ENCODE data around the gene ACP6.

ACP6 gene

DNA sequence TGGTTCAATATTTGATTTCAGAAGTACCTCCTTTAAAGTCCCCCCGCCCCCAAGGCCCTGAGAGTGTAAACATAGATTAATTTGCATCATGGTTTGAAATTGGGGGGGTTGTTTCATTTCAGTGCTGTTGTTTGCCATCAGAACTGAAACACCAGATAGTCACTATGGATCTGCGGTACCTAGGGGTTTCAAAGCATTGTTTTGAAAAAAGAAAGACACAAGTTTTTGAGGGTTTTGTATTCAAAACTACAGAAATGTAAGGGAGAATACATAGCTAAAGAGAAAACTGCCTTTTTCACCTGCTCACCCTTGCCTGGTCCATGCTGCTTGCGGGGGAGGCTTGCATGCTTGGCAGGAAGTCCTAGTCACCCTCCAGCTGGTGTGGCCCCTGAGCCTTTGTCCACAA, 59.3 kb downstream of the ACP6 start:
- no peaks in the 10 kb centered on the region for H3K27me3 ChIP-seq (replicated peaks; ENCODE audit: control insufficient read depth, insufficient read depth, low read length)
- no peak for DNase-seq (ENCODE audit: extremely low read depth, insufficient read length)
- peaks cover 6% of the 10 kb centered on the region for H3K36me3 ChIP-seq (ENCODE audit: control insufficient read depth, insufficient read depth, low read length)
- no peak overlapping the region for H3K4me3 ChIP-seq (replicated peaks; ENCODE audit: low read depth, low read length)
- TF ChIP-seq, protein P1, sequence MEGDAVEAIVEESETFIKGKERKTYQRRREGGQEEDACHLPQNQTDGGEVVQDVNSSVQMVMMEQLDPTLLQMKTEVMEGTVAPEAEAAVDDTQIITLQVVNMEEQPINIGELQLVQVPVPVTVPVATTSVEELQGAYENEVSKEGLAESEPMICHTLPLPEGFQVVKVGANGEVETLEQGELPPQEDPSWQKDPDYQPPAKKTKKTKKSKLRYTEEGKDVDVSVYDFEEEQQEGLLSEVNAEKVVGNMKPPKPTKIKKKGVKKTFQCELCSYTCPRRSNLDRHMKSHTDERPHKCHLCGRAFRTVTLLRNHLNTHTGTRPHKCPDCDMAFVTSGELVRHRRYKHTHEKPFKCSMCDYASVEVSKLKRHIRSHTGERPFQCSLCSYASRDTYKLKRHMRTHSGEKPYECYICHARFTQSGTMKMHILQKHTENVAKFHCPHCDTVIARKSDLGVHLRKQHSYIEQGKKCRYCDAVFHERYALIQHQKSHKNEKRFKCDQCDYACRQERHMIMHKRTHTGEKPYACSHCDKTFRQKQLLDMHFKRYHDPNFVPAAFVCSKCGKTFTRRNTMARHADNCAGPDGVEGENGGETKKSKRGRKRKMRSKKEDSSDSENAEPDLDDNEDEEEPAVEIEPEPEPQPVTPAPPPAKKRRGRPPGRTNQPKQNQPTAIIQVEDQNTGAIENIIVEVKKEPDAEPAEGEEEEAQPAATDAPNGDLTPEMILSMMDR (IDR thresholded peaks at IDR 0.05; ENCODE audit: insufficient read depth, low read length, poor library complexity, severe bottlenecking), result no peak

- Histone ChIP-seq H3K4me3 (replicated peaks; ENCODE audit: low read depth, low read length) (no peak overlapping the region), H3K36me3 (ENCODE audit: control insufficient read depth, insufficient read depth, low read length) (peaks cover 4% of the 10 kb centered on the region), H3K27me3 (replicated peaks; ENCODE audit: control insufficient read depth, insufficient read depth, low read length) (no peaks in the 10 kb centered on the region)
- DNase-seq (ENCODE audit: extremely low read depth, insufficient read length), result no peak
- TF ChIP-seq, protein P1 (IDR thresholded peaks at IDR 0.05; ENCODE audit: insufficient read depth, low read length, poor library complexity, severe bottlenecking), result no peak
Measured at GRCh38 chr1:147609358-147609757, 61.0 kb downstream of the ACP6 start.

- DNase-seq (ENCODE audit: extremely low read depth, insufficient read length), result no peak
- H3K4me3 ChIP-seq (replicated peaks; ENCODE audit: low read depth, low read length), result no peak overlapping the region
- peaks cover 3% of the 10 kb centered on the region for H3K36me3 ChIP-seq (ENCODE audit: control insufficient read depth, insufficient read depth, low read length)
- no peaks in the 10 kb centered on the region for H3K27me3 ChIP-seq (replicated peaks; ENCODE audit: control insufficient read depth, insufficient read depth, low read length)
- TF ChIP-seq, protein P1 (IDR thresholded peaks at IDR 0.05; ENCODE audit: insufficient read depth, low read length, poor library complexity, severe bottlenecking), result no peak
Measured at GRCh38 chr1:147608596-147608995, 61.7 kb downstream of the ACP6 start.

DNA sequence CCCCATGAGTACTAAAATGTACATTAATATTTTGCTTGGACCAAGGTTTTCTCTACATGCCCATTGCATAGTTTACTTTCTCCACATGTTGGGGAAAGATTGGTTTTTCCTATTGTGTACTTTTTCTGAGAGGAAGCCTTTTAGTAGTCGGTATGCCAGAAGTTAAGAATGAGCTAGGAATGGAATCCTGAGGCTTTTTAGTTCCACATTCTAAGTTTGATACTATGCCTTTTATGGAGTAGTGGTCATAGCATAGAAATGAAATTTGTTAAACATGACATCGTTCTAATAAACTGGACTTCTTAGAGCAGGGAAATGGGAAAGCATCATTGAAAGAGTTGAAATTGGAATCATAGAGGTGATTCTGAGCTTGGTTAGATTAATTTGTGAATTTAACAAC, 64.7 kb downstream of the ACP6 start:
- Histone ChIP-seq H3K4me3 (replicated peaks; ENCODE audit: low read depth, low read length) (no peak overlapping the region), H3K36me3 (ENCODE audit: control insufficient read depth, insufficient read depth, low read length) (no peaks in the 10 kb centered on the region), H3K27me3 (replicated peaks; ENCODE audit: control insufficient read depth, insufficient read depth, low read length) (no peaks in the 10 kb centered on the region)
- no peak for DNase-seq (ENCODE audit: extremely low read depth, insufficient read length)
- TF ChIP-seq, protein P1 (IDR thresholded peaks at IDR 0.05; ENCODE audit: insufficient read depth, low read length, poor library complexity, severe bottlenecking), result no peak

DNA sequence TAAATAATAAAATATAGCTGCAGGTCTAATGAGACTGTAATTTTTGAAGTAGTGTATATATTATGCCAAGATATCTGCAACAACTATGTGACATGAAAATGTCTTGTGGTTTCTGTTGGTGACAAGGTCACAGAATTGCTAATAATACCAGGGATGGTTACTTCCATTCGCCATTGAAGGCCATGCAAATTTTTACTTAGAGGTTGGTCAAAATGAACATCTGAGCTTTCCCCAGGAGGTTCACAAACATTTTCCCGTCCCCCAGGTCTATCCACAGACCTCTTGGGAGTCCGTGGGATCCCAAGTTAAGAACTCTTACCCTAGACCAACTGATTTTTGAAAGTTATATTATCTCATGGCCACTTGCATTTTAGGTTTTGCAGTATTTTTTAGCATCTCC, 66.3 kb downstream of the ACP6 start:
- H3K4me3 ChIP-seq (replicated peaks; ENCODE audit: low read depth, low read length), result no peak overlapping the region
- TF ChIP-seq, protein P1 (IDR thresholded peaks at IDR 0.05; ENCODE audit: insufficient read depth, low read length, poor library complexity, severe bottlenecking), result no peak

More for the DNA sequence above, 66.3 kb downstream of the ACP6 start:
- H3K36me3 ChIP-seq (ENCODE audit: control insufficient read depth, insufficient read depth, low read length), result no peaks in the 10 kb centered on the region
- no peaks in the 10 kb centered on the region for H3K27me3 ChIP-seq (replicated peaks; ENCODE audit: control insufficient read depth, insufficient read depth, low read length)
- no peak for DNase-seq (ENCODE audit: extremely low read depth, insufficient read length)

All from GM06990 (cell line).